GM21723 (cell line): ENCODE measurements around the gene GABRB1.
A peak's percentile ranks its signal among the peaks of the same experiment; 100 is the strongest.
"Not testable (repeated sequence)": the region's sequence is repeated elsewhere in the genome, so short reads cannot be mapped to it uniquely, and the experiment has no call there.

Source experiments
- ATAC-seq: cut with Tn5 transposase; IDR thresholded peaks from one replicate; pipeline ENCODE4 v1.9.1; 2021; ENCODE audit warnings: mild to moderate bottlenecking, moderate library complexity; ENCODE audit not compliant: unreplicated experiment

GABRB1 gene

DNA sequence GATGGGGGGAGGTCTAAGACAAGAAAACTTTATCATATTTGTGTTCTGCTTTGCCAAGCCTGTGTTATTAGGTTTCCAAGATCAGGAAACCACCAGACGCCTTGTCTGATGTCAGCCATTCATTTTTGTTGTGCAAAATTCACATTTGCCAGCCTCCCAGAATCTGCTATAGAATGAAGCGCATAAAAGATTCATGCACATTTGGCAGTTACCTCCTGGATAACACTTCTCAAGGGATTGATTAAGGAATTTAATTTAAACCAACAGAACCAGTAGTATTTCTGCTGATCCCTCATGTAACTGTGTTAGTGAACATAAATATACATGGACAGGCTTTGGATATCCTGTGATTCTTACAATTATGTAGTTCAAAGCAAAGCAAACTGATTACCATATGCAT, 244.2 kb downstream of the GABRB1 start:
- no peak for ATAC-seq

- ATAC-seq = no peak
Observed at GRCh38 chr4:47278631-47279030, 247.3 kb downstream of the GABRB1 start.

DNA sequence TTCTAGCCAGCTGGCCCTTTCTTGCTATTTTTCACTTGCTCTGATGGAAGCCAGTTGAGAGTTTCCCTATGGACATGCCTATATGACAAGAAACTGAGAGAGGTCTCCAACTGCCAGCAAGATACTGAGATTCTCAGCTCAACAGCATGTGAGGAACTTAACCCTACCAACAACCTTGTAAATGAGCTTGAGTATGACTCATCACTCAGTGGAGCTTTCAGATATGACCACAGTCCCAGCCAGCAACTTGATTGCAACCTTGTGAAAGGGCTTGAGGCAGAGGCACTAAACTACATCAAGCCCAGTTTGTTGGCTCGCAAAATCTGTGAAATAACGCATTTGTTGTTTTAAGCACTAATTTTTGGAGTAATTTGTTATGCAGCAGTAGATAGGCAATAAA, 256.4 kb downstream of the GABRB1 start:
- peak; percentile 86 for ATAC-seq

- no peak for ATAC-seq
Observed at GRCh38 chr4:47289805-47290204, 258.4 kb downstream of the GABRB1 start.

GRCh38 chr4:47290873-47291272, 259.5 kb downstream of the GABRB1 start:
- not testable (repeated sequence) for ATAC-seq

- ATAC-seq = no peak
Observed at GRCh38 chr4:47309165-47309564, 277.8 kb downstream of the GABRB1 start.

DNA sequence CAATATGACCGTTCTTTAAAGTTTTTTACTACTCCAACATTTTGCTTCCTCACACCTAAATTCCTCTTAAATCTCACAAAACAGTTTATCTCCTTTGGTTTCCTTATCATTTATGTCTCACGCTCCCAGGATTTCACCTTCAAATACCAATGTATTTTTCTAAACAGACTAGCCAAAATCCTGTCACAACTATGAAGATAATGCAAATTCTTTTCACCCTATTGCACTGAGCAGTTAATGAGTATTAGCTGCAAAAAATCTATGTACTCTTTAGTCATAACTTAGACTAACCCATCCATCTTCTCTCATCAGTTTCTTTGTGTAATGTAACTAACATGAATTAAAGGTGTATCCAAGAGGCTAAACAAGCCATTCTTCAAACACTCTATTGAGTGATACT, 280.8 kb downstream of the GABRB1 start:
- no peak for ATAC-seq

GRCh38 chr4:47313384-47313783, 282.0 kb downstream of the GABRB1 start:
- ATAC-seq = no peak

GRCh38 chr4:47315346-47315745, 284.0 kb downstream of the GABRB1 start:
- peak; percentile 79 for ATAC-seq

DNA sequence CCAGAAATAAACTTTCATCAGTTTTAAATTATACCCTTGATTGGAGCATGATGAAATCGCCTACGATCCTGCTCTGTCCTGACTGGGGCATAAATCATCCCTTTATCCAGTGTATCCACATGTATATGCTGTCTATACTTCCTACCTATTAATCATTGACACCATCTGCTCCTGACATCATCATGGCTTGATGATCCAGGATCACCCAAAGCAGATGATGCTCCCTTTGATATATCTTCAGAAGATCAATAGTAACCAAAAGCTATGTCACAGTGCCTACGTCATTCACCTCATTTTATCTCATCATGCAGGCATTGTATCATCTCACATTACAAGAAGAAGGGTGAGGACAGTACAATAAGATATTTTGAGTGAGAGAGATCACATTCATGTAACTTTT, 294.7 kb downstream of the GABRB1 start:
- ATAC-seq = no peak

DNA sequence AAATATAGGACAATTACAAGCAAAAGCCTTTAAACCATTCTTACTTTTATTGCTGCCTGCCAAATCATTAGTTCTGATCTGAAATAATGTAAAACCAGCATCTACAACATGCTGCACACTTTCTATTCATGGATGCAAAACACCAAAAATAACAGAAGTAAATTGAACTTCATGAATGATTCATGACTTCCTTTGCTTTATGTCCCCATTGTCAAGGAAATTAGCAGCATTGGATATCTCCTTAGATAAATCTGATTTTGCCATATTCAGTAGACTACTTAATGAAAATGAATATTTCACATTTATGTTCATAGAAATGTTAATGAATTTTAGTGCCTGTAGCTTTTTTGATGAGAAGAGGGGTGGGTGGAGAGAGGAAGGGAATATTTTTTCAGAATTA, 299.5 kb downstream of the GABRB1 start:
- no peak for ATAC-seq

DNA sequence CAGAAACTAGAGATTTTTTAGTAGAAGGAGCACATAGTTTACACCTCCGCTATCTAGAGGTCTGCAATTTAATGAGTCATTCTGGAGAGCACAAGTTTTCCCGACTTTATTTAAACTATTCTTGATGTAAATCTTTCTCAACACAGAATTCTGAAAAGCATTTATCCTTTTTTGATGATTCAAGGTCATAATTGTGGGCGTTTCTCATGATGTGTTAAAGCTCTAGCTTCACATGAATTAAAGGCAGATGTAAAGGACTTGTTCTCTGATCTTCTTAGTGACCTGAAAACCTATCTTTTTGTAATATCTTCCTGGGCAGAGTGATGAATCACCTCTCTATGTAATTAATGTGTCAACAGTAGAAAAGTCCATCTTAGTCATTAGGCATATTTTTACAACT, 303.3 kb downstream of the GABRB1 start:
- no peak for ATAC-seq

GRCh38 chr4:47337893-47338292, 306.5 kb downstream of the GABRB1 start:
- ATAC-seq = no peak

GRCh38 chr4:47340914-47341313, 309.5 kb downstream of the GABRB1 start:
- no peak for ATAC-seq

- no peak for ATAC-seq
Observed at GRCh38 chr4:47342796-47343195, 311.4 kb downstream of the GABRB1 start.

GRCh38 chr4:47349326-47349725, 318.0 kb downstream of the GABRB1 start:
- no peak for ATAC-seq

DNA sequence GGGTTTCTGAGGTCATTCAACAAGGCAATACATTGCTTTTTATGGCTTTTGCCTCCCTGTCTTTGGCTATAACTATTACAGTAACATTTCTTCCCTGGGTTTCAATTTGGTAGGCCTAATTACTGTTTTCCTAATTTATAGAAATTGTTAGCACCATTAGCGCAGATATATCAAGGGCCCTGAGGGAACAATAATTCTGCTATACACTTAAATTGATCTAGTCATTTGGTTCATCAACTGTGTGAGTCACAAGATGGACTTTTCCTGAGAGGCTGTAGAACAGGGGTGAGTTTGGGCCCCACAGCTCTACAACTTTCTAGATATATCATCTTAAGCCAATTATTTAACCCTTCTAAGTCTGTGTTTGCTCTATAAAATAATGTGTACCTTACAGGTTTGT, 324.2 kb downstream of the GABRB1 start:
- ATAC-seq = no peak

- ATAC-seq = no peak
Observed at GRCh38 chr4:47359891-47360290, 328.5 kb downstream of the GABRB1 start.

DNA sequence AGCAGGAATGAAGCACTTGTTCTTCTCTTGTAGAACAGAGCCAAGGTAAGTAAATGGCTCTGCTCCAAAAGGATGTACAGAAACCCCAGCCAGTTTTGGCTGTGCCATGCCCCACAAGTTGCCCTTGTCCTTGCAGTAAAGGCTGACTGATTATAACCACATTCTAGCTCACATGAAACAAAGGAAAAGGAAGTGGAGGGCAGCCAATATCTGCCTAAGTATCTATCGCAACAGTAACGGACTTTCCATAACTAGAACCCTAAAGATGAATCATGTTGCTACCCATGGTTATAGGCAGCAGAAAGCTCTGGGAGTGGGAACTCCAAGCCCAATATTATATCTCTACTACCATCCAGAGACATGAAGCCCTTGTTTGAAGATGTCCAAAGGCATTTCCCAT, 336.4 kb downstream of the GABRB1 start:
- no peak for ATAC-seq

DNA sequence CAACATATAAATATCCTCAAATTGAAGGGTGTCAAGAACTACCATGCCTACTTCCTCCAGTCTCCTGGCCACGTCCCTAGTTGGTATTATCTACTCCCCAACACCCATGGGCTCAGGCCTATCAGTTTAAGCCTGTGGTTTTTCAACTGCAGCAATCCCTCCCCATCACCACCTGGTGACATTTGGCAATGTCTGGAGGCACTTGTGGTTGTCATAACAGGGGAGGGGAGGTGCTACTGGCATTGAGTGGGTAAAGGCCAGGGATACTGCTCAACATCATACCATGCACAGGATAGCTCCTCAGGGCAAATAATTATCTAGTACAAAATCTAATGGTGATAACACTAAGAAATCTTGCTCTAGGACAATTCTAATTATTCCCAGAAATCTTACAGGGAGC, 336.8 kb downstream of the GABRB1 start:
- no peak for ATAC-seq

DNA sequence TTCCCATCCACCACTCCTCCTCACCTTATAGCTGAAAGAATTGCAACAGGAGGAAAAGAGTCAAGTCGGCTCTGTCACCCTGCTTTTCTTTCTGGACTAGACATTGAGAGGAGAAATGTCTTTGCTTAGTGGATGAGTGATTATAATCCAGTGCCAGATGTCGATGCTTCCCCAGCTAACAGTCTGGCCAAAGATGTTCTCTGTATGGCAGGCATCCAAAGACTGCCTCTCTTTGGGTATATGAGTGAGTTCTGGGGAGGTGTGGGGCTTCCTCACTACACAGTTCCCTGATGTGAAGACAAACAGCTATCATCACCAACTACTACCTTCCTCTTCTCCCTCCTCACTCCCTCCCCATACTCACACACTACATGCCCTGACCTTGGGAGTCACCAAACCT, 341.2 kb downstream of the GABRB1 start:
- no peak for ATAC-seq

DNA sequence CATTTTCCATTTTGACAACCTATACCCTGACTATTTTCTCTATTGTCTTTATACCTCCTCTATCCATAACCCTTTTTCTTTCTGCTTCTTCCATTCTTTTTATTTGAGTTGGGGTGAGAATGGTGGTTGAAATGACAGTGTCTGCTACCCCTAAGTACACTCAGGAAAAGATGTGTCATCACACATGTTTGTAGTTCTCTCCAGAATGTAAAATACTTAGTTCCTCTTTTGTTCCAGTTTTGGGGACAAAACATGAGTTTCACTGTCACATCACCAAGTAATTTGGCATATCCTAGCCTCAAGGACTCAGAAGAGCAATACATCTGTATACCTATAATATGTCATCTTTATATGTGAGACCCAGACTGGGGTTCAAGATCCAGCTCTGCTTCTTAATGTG, 341.8 kb downstream of the GABRB1 start:
- no peak for ATAC-seq

DNA sequence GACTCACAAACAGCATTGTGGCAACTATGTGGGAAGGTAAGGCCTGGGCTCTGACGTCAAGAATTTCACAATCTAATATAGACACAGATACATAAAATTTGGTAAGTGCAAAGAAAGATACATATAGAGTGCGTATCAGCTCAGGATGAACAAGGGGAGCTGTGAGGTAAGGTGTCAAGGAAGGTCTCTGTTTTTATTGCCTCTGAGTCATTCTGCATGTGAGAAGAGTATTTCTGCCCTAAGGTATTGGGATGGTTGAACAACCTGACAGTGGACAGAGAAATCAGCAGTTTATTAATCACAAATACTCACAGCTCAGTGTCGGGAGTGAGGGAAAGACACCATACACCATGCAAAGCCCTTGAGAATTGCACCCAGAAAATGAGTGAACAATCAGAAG, 342.3 kb downstream of the GABRB1 start:
- no peak for ATAC-seq

- no peak for ATAC-seq
Observed at GRCh38 chr4:47374477-47374876, 343.1 kb downstream of the GABRB1 start.
